Measurements from ENCODE around the gene VAT1.
"Not testable (repeated sequence)": the region's sequence is repeated elsewhere in the genome, so short reads cannot be mapped to it uniquely, and the experiment has no call there.

VAT1 gene

GRCh38 chr17:43003542-43004172 lies 18.5 kb downstream of the VAT1 start:
- DNase-seq: no peak

- not testable (repeated sequence) for DNase-seq
These were observed 21.3 kb downstream of the VAT1 start for GRCh38 chr17:43000894-43001293.

- no peak for DNase-seq
These were observed 23.1 kb downstream of the VAT1 start for GRCh38 chr17:42999003-42999525.

GRCh38 chr17:42997984-42998938 lies 23.9 kb downstream of the VAT1 start, which contains the start of gene RPL27:
RPL27 (plus strand) TSS chr17:42998419; CDS start chr17:42998751, 332 bp downstream.
- DNase-seq: peak; percentile 95

GRCh38 chr17:42997390-42997983 lies 24.7 kb downstream of the VAT1 start:
- no peak for DNase-seq

- DNase-seq: not testable (repeated sequence)
These were observed 28.3 kb downstream of the VAT1 start for GRCh38 chr17:42993913-42994312.

GRCh38 chr17:42992872-42993271 lies 29.3 kb downstream of the VAT1 start:
- DNase-seq: no peak

- DNase-seq: no peak
These were observed 30.7 kb downstream of the VAT1 start for GRCh38 chr17:42991471-42991870.

DNA sequence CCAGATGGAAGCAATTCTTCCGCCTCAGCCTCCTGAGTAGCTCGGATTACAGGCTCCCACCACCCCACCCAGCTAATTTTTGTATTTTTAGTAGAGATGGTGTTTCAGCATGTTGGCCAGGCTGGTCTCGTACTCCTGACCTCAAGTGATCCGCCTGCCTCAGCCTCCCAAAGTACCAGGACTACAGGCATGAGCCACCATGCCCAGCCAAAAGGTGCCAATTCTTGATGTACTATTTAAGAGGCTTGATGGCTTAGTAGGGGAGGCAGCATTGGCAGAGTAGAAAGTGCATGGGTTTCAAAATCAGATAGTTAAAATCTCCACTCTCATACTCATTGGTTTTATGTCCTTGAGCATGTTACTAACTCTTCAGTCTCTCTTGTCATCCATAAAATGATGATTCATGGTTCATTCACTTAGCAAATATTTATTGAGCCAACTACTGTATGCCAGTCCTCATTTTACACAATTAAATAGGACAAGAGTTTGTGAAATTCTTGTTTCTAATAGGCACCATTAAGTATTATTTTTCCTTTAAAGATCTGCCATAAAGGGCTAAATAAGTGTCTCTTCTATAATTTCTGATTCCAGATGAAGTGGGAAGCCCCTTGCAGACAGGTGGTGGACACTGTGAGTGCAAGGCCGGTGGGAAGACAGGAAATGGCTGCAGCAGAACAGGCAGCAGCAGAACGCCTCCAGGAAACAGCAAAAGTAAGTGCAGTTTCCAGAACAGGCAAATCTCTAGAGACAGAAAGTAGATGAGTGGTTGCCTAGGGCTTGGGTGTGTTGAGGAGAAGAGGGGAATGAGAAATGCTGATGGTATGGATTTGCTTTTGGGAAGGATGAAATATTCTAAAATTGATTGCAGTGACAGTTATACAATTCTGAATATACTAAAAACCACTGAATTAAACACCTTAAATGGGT lies 32.2 kb downstream of the VAT1 start:
- DNase-seq: no peak

DNA sequence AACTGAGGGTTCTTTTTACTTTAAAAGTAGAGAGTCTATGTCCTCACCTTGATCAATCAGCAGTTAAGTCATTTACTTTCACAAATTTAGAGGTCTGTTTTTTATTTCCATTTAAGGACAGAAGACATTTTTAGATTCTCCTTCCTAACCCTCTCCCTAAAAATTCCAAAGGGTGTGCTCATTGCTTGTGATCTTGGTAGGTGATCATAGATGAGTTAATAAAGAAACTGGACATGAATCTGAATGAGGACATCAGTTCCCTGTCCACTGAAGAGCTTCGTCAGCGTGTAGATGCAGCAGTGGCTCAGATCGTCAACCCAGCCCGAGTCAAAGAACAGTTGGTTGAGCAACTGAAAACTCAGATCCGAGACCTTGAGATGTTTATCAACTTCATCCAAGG lies 33.0 kb downstream of the VAT1 start:
- DNase-seq: no peak

DNA sequence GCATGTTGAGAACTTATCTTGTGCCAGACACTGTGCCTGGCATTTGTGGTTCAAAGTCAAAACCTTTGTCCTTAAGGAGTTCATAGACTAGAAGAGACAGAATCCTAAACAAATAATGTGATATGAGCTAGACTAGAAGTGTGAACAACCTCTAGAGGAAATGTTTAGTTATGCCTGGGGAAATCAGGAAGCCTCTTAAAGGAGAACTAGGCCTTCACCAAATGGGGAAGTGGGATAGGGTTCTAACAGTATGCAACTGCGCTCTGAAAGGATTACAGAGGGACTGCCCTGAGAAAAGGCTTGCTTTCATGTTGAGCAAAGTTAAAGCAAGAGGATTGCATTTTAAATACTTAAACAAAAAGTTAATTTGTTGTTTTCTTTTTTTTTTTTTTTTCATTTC lies 37.0 kb downstream of the VAT1 start:
- DNase-seq: no peak

- DNase-seq: no peak
These were observed 39.9 kb downstream of the VAT1 start for GRCh38 chr17:42982266-42982665.

DNA sequence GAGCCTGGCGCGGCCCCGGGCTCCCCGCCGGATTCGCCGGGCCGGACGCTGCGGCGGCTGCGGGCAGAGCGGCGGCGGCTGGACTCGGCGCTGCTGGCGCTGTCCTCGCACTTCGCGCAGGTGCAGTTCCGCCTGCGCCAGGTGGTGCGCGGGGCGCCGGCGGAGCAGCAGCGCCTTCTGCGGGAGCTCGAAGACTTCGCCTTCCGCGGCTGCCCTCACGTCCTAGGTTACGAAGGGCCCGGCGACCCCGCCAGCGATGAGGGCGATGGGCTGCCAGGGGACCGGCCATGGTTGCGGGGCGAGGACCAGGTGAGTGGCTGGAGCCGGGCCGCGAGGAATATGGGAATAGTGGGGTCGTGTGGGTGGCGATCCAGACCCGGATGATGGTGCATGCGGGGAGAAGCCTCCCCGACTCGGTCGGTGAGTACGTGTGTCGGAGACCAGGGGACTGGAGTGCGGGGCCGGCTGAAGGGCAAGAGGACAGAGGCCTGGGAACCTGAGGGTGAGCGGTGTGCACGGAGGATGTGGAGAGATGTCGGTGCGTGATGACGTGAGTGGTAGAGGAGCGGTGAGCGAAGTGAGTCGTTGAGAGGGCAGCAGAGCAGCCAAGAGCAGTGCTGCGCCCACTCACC lies 41.3 kb downstream of the VAT1 start:
- DNase-seq: peak; percentile 85

GRCh38 chr17:42980274-42980765 lies 41.9 kb downstream of the VAT1 start, which contains the start of gene RUNDC1:
RUNDC1 (plus strand) TSS chr17:42980565; CDS start chr17:42980577, 12 bp downstream.
- DNase-seq: peak; percentile 96

DNA sequence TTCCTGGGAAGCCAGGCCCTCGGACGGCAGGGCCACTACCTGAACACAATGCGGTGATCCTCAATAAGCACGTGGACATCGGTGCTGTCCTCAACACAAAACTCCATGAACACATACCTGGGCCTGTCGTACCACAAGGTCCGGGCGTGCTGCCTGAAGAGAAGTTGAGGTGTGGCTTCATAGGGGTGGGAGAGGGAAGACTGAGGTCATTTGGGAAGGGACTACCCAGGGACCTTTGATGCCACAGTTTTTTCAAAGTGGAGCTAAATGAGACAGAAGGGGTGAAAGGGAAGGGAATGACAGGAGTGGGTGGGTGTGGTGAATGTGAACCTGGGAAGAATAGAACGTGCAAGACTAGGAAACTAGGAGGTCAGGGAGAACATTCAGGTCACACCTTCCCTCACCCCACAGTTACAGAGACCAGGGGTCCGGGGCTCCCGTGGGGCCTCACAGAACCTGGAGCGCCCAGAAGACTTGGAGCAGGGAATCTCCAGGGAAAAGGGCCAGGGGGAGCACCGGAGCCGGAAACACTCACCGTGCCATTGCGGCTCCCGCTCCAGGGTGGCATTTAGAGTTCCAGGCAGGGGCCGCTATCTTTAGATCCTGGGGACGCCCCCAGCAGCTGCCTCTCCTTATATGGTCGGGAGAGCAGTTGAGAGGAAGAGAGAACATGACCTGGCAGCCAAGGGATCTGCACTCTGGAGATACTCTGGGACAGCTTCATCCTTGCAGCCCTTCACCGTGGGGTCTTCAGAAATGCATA lies 42.5 kb downstream of the VAT1 start, which contains the start of gene PTGES3L:
PTGES3L (minus strand) TSS at position 570 of the 763 bp plus-strand sequence; CDS start at position 543, 27 bp downstream.
- no peak for DNase-seq

DNA sequence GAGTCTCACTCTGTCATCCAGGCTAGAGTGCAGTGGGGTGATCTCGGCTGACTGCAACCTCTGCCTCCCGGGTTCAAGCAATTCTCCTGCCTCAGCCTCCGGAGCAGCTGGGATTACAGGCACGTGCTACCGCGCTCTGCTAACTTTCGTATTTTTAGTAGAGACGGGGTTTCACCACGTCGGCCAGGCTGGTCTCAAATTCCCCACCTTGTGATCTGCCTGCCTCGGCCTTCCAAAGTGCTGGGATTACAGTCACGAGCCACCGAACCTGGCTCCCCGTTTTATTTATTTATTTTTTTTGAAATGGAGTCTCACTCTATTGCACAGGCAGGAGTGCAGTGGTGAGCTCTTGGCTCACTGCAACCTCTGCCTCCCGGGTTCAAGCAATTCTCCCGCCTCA lies 46.5 kb downstream of the VAT1 start:
- DNase-seq: not testable (repeated sequence)

GRCh38 chr17:42975265-42975664 lies 46.9 kb downstream of the VAT1 start:
- DNase-seq: no peak

GRCh38 chr17:42973323-42973722 lies 48.9 kb downstream of the VAT1 start:
- DNase-seq: not testable (repeated sequence)

GRCh38 chr17:42971589-42971988 lies 50.6 kb downstream of the VAT1 start:
- no peak for DNase-seq

GRCh38 chr17:42969001-42969581 lies 53.1 kb downstream of the VAT1 start:
- DNase-seq: no peak

All from activated CD8-positive, alpha-beta memory T cell treated with anti-CD3 and anti-CD28 coated beads, Interleukin-2, amount 50 U/mL, for 48 hours (primary cell).